Stimulated activated CD4-positive, alpha-beta T cell treated with anti-CD3 and anti-CD28 coated beads, Interleukin-2, amount 100 ng/mL, for 4 hours (primary cell): Measurements from ENCODE around the gene PMAIP1.
"Not testable (repeated sequence)": the region's sequence is repeated elsewhere in the genome, so short reads cannot be mapped to it uniquely, and the experiment has no call there.

Source experiments
- DNase-seq: peaks from one replicate; pipeline ENCODE4 v3.0.0-alpha.2; 2020; ENCODE audit warnings: low read depth

The PMAIP1 gene

GRCh38 chr18:59899298-59900221 is at the start of gene PMAIP1:
Gene PMAIP1, plus strand, starts transcription at chr18:59899996. Its CDS starts 182 bp downstream, at chr18:59900178.
- DNase-seq: peak; percentile 81

GRCh38 chr18:59851784-59852399 is 47.9 kb upstream of the PMAIP1 start:
- DNase-seq: no peak

DNA sequence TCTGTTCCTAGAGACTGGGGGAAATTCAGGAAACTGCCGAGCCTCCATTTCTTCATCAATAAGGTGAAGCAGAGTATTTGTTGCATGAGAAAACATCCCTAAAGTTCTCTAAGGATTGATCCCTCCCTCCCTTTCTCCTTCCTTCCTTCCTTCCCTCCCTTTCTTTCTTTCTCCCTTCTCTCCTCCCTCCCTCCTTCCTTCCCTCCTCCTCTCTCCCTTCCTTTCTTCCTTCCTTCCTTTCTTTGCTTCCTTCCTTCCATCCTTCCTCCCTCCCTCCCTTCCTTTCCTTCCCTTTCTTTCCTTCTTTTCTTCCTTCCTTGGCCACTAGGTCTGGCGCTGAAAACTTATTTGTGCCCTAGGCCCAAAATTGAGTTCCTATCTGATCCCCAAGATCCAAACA is 47.2 kb upstream of the PMAIP1 start:
- no peak for DNase-seq

DNA sequence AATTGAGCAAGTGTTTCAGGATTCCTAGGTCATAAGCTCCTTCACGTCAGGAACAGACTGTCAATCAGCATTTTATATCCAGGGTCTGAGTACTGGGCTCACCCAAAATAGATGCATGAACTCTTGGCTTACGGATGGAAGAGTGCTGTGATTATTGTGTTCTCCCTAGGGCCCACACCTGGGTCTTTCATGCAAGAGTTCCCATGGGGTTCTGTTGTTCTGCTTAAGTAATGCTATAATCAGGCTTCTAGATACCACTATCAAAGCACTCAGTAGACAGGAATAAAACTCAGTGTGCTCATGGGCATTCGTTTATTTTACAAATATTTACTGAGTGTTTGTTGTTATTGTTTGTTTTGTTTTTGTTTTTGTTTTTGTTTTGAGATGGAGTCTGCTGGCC is 46.4 kb upstream of the PMAIP1 start:
- no peak for DNase-seq

DNA sequence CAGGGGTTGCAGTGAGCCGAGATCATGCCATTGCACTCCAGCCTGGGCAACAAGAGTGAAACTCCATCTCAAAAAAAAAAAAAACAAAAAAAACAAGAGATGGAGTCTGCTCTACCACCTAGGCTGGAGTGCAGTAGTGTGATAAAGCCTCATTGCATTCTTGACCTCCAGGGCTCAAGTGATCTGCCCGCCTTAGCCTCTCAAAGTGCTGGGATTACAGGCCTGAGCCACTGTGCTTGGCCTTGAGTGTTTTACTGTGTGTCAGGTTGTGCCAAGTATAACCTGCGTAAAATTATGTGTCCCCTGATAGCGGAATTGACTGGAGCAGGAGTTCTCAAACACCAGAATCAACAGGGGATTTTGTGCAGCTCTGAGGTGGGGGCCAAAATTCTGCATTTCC is 45.8 kb upstream of the PMAIP1 start:
- not testable (repeated sequence) for DNase-seq

DNA sequence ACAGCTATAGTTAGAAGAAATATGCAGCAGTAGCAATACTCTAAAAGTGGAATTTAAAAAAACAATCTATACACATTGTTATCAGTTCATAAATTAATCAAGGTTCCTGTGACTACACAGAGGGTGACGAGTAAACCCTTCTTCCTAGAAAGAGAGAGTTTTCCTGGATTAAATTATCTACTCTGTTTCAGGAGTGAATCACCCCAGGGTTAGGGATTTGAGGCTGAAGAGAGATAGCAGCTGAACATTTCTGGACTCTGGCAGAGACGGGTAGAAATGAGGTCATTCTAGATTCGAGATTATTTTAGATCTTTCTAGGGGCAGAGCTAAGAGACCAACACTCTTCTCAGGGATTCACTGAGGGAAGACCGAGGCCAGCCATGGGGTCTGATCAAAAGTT is 38.8 kb upstream of the PMAIP1 start:
- DNase-seq: no peak

- no peak for DNase-seq
Observed at GRCh38 chr18:59861963-59862819, 37.6 kb upstream of the PMAIP1 start.

DNA sequence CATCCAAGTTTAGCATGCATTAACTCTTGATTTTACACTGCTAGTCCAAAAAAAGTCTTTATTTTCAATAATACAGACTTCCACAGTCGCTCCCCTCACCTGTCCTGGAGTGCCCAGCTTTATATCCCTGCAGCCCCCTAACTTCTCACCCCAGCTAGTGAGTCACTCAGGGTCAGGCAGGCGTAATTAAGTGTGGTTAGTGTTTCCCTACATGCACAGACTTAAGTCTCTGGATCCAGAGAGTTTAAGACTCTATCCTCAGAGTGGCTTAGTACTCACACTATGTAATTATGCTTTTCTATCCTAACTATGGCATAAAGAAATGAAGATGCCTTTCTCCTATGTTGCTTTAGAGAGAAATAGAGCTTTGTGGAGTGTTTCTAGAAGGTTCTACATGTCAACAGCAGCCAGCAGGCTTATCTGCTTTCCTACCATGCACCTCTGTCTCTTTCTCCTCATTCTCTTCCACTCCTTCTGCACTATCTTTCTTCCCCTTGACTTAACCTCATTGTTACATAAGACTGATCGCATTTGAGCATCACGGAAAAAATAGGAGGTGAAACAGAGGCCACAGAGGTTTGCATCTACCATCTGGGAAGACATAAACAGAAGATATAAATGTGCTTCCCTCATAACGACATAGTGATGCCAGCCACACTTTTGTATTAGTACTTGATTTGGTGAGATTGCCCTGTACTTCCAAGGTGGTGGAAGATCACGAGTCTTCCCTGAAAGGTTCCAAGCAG is 34.4 kb upstream of the PMAIP1 start:
- DNase-seq: no peak

- no peak for DNase-seq
Observed at GRCh38 chr18:59866551-59867269, 33.1 kb upstream of the PMAIP1 start.

- no peak for DNase-seq
Observed at GRCh38 chr18:59867337-59868104, 32.3 kb upstream of the PMAIP1 start.

- DNase-seq: no peak
Observed at GRCh38 chr18:59870623-59871130, 29.1 kb upstream of the PMAIP1 start.

- no peak for DNase-seq
Observed at GRCh38 chr18:59871711-59872362, 28.0 kb upstream of the PMAIP1 start.

DNA sequence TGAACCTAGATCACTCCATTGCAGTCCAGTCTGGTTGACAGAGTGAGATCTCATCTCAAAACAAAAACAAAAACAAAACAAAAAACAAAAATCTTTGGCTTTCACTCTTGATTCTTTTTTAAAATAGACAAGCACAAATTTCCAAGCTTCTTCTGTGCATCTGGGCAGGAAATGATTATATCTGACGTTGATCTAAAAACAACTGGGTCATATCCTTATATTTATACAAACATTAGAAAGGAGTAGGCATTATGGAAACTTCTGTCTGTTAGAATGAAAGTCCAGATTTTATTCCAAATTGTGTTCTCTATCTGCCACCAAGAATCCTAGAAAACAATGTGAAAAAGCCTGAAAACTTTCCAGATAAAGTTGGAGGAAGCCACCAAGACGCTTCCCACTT is 26.2 kb upstream of the PMAIP1 start:
- no peak for DNase-seq

DNA sequence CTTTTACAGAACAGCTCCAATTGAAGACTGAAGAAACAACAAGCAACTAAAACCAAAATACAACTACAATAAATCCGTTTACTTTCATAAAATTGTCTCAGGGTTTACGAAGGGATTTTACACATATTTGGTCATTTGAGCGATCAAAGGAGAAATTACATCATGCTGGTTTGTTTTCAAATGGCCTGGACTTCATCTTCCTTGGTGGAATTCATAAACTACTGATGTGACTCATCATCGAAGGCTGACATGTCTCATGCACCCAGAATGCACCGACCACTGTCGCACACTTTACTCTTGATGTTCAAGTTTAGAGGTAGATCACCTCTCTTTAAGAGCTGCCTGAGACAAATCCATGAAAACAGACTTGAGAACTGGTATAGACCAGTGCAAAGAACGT is 25.6 kb upstream of the PMAIP1 start:
- DNase-seq: no peak

DNA sequence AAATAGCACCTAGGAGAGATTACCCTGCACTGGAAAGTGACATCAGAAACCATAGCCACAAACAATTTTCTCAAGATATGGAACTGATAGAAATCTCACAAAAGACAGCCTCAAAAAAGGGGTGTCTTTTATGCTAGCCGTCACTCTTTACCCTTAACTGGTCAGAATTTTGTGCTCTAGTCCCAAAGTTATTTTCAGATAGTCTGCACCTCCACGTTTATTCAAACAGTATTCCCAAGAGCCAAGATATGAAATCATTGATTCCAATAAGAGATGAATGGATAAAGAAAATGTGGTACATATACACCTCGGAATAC is 23.5 kb upstream of the PMAIP1 start:
- no peak for DNase-seq

GRCh38 chr18:59877361-59877760 is 22.4 kb upstream of the PMAIP1 start:
- no peak for DNase-seq

DNA sequence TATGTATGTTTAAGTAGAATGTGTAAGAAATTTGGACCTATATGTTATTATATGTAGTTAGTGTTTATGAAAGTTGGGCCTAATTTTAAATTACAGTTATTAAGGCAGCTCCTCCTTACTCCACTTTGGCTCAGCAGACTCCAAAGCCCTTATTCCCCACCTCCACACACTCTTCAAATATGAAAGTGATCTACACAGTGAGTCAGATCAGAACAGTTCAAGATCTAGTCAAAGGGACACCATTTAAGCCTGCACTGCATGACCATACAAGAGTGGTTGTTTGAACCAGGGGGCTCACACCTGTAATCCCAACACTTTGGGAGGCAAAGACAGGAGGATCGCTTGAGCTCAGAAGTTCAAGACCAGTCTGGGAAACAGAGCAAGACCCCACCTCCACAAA is 21.2 kb upstream of the PMAIP1 start:
- no peak for DNase-seq

- DNase-seq: no peak
Observed at GRCh38 chr18:59881728-59882656, 17.8 kb upstream of the PMAIP1 start.

- no peak for DNase-seq
Observed at GRCh38 chr18:59884351-59884750, 15.4 kb upstream of the PMAIP1 start.
